Thymus (tissue), 11 donors: ENCODE results near the gene SLC38A1. TPM values are rescaled to one million over a fixed set of nuclear protein-coding genes. Genes with fewer than 3 reads are reported as not detected.
"Not testable (repeated sequence)": the region's sequence is repeated elsewhere in the genome, so short reads cannot be mapped to it uniquely, and the experiment has no call there.

ENCODE experiments used
- DNase-seq, 9 donors: peaks; one replicate each; pipeline ENCODE4 v3.0.0-alpha.2; 2013; ENCODE audit warnings: low spot score in 9 of 9, low read depth in 6 of 9, missing footprints in 1 of 9
- H3K27ac ChIP-seq, 2 donors: one replicate each; pipeline ENCODE4 v1.5.1; 2013; ENCODE audit warnings: control low read depth in 1 of 2, low read depth in 1 of 2, low read length in 1 of 2, mild to moderate bottlenecking in 1 of 2, moderate library complexity in 1 of 2
- H3K27me3 ChIP-seq, 2 donors: one replicate each; pipeline ENCODE4 v1.5.1; 2013; ENCODE audit warnings: low read length in 1 of 2; ENCODE audit not compliant: control insufficient read depth in 2 of 2, insufficient read depth in 1 of 2
- H3K36me3 ChIP-seq, 2 donors: one replicate each; pipeline ENCODE4 v1.5.1; 2013; ENCODE audit warnings: low read length in 1 of 2, mild to moderate bottlenecking in 1 of 2, moderate library complexity in 1 of 2; ENCODE audit not compliant: control insufficient read depth in 2 of 2, insufficient read depth in 2 of 2
- H3K4me1 ChIP-seq, 2 donors: one replicate each; pipeline ENCODE4 v1.5.1; 2013; ENCODE audit warnings: low read length in 2 of 2; ENCODE audit not compliant: control insufficient read depth in 2 of 2, insufficient read depth in 2 of 2
- H3K4me3 ChIP-seq, 2 donors: one replicate each; pipeline ENCODE4 v1.5.1; 2013; ENCODE audit warnings: low read length in 2 of 2, control low read depth in 1 of 2, mild to moderate bottlenecking in 1 of 2
- H3K9me3 ChIP-seq, 2 donors: one replicate each; pipeline ENCODE4 v1.5.1; 2013; ENCODE audit warnings: low read length in 1 of 2, mild to moderate bottlenecking in 1 of 2; ENCODE audit not compliant: control insufficient read depth in 2 of 2, insufficient read depth in 1 of 2
- WGBS: extraction: QIAGEN DNeasy Blood & Tissue Kit; methylation state at CpG from one replicate; pipeline ENCODE4 v1.1.7; 2013; 5-methylcytosine and 5-hydroxymethylcytosine counted together
- polyA plus RNA-seq: library from polyadenylated mRNA; stranded (reverse); fragments of 200-250 nt; gene quantifications from one replicate; pipeline ENCODE4 v1.2.3, GENCODE V29; 2013
- total RNA-seq: library from RNA; stranded (reverse); fragments of 120-200 nt; gene quantifications from one replicate; pipeline ENCODE4 v1.2.4, GENCODE V29; 2013
- donor health status: healthy.

Gene SLC38A1
- total and polyA plus RNA-seq, 2 donors: 54.4 to 81.6 TPM

DNA sequence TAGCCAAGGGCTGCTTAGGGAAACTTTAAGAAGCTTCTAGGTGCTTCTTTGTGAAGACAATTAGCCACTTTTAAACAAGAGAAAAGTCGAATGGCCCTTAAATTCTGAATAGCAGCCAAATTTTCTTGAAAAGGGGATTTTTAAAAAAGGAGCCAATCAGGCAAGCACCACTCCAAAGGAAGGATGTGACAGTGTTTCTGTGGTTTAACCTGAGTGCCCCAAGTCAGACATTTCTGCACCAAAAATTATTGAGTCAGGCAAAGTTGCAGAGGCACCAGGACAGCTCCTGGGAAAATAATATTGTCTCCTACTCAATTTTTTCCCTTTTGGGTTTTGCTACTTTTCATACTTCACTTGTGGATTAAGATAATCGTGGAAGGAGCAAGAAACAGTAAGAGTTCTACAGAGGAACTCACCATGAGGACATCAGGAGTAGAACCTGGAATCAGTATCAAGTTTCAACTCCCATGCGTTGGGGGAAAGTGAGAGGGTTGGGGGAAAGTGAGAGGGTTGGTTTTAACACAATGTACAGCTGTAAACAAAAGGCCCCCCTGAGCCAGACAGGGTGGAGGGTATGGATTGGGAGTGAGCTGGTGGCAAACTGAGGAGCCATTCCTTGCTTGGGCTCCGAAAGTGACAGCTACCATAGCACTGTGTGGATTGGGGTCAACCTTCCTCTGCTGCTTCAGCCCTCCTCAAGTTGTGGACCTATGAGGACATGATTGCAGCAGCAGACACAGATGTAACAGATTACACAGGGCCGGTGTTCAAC lies 90.8 kb downstream of the SLC38A1 start:
- no peak overlapping the region for H3K4me3 ChIP-seq
- no peaks in the 10 kb centered on the region for H3K27me3 ChIP-seq
- no peaks in the 10 kb centered on the region for H3K36me3 ChIP-seq
- 70% methylated on average over 5 of the region's 5 CpGs for whole genome bisulfite sequencing
- H3K27ac ChIP-seq: no peak overlapping the region
- DNase-seq: peak in 1 of 9 donors; percentile 33
- H3K9me3 ChIP-seq: no peaks in the 10 kb centered on the region
- peaks cover 6% of the 10 kb centered on the region in 2 donors for H3K4me1 ChIP-seq

- H3K4me1 ChIP-seq: peaks cover 6% of the 10 kb centered on the region in 2 donors
- H3K9me3 ChIP-seq: no peaks in the 10 kb centered on the region
- WGBS: 61% methylated on average over 3 of the region's 3 CpGs
- H3K4me3 ChIP-seq: no peak overlapping the region
- H3K27me3 ChIP-seq: no peaks in the 10 kb centered on the region
- no peaks in the 10 kb centered on the region for H3K36me3 ChIP-seq
- no peak overlapping the region for H3K27ac ChIP-seq
- no peak for DNase-seq
These were observed 91.8 kb downstream of the SLC38A1 start for GRCh38 chr12:46177025-46177424.

DNA sequence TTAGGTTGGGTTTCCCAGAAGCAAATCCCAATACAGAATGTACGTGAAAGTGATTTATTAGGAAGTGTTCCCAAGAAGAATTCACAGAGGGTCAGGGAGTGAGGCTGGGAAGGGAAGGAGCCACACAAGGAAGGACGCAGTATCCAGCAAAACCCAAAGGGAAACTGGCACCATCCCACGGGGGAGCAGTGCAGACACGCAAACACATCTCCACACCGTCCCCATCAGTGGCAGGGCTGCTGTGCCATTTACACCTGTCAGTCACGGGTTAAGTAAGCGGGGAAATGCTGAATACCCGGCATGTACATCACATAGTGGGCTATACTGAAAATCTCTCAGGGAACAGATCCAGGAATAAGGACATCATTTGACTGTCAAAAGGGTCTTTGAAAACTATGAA lies 93.9 kb downstream of the SLC38A1 start:
- H3K27me3 ChIP-seq: no peaks in the 10 kb centered on the region
- no peak for DNase-seq
- no peaks in the 10 kb centered on the region for H3K9me3 ChIP-seq
- H3K4me1 ChIP-seq: peaks cover 6% of the 10 kb centered on the region in 2 donors
- no peak overlapping the region for H3K4me3 ChIP-seq
- WGBS: 95% methylated on average over 8 of the region's 8 CpGs
- H3K27ac ChIP-seq: no peak overlapping the region
- no peaks in the 10 kb centered on the region for H3K36me3 ChIP-seq

DNA sequence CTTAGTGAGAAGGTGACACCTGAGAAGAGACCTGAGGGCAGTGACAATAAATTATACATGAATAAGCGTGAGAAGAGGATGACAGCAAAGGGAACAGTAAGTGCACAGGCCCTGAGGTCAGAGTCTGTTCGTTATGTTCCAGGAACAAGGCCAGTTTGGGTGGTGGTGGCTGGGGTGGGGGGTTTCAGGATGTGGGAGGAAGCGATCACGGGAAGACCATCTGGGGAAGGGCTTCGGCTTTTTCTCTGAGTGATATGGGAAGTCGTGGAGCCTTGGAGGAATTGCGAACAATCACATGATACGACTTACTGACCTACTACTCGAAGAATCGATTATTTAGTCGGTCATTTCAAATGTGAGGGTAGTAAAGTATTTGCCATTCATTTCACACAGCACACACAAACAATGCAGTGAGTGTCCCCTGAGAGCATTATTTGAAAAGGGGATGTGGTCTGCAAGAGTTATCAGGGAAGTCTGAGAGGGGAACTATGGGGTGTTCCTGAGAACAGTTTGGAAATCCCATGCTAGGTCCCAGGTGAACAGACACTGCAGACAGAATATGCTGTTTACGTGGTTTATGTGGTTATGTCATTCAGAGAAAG lies 94.7 kb downstream of the SLC38A1 start:
- Histone ChIP-seq H3K27ac (no peak overlapping the region), H3K4me1 (peaks cover 6% of the 10 kb centered on the region in 2 donors), H3K36me3 (no peaks in the 10 kb centered on the region), H3K4me3 (no peak overlapping the region), H3K27me3 (no peaks in the 10 kb centered on the region), H3K9me3 (no peaks in the 10 kb centered on the region)
- DNase-seq: no peak
- WGBS: 43% methylated on average over 12 of the region's 12 CpGs

DNA sequence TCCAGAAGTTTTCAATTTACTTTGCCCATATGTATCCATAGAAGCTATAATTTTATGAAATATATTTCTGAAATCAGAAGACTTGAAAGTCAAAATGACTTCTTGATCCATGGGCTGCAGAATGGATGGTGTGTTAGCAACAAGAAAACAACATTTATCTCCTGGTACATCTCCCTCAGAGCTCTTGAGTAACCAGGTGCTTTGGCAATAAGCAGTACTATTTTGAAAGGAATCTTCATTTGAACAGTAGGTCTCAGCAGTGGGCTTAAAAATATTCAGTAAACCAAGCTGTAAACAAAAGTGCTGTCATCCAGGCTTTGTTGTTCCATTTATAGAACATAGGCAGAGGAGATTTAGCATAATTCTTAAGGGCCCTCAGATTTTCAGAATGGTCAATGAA lies 100.4 kb downstream of the SLC38A1 start:
- H3K36me3 ChIP-seq: no peaks in the 10 kb centered on the region
- H3K9me3 ChIP-seq: no peaks in the 10 kb centered on the region
- no peak for DNase-seq
- no peaks in the 10 kb centered on the region for H3K4me1 ChIP-seq
- H3K27ac ChIP-seq: no peak overlapping the region
- H3K4me3 ChIP-seq: no peak overlapping the region
- H3K27me3 ChIP-seq: no peaks in the 10 kb centered on the region

DNA sequence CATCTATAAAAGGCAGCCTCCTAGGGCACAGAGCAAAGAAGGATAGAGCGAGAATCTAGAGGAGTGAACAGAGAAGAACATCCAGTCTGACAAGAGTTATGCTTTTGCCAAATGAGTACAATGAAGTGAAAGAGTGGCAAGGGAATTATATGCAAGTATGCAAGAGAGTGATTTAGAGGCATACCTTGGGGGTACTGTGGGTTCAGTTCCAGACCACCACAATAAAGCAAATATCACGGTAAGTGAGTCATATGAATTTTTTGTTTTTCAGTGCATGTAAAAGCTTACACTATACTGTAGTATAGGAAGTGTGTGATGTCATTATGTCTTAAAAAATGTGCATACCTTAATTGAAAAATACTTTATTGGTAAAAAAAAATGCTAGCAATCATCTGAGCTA lies 101.4 kb downstream of the SLC38A1 start:
- DNase-seq: no peak
- Histone ChIP-seq H3K27me3 (no peaks in the 10 kb centered on the region), H3K4me1 (no peaks in the 10 kb centered on the region), H3K36me3 (no peaks in the 10 kb centered on the region), H3K27ac (no peak overlapping the region), H3K4me3 (no peak overlapping the region), H3K9me3 (no peaks in the 10 kb centered on the region)
- WGBS: 95% methylated on average over 2 of the region's 2 CpGs

- H3K4me3 ChIP-seq: no peak overlapping the region
- WGBS: 98% methylated on average over 5 of the region's 5 CpGs
- H3K36me3 ChIP-seq: no peaks in the 10 kb centered on the region
- no peaks in the 10 kb centered on the region for H3K9me3 ChIP-seq
- H3K27me3 ChIP-seq: no peaks in the 10 kb centered on the region
- no peak overlapping the region for H3K27ac ChIP-seq
- no peak for DNase-seq
- peaks cover 0 to 5% of the 10 kb centered on the region in 2 donors for H3K4me1 ChIP-seq
These were observed 103.7 kb downstream of the SLC38A1 start for GRCh38 chr12:46165191-46165590.

- WGBS: 84% methylated on average over 3 of the region's 3 CpGs
These were observed 104.6 kb downstream of the SLC38A1 start for GRCh38 chr12:46164186-46164761.

DNA sequence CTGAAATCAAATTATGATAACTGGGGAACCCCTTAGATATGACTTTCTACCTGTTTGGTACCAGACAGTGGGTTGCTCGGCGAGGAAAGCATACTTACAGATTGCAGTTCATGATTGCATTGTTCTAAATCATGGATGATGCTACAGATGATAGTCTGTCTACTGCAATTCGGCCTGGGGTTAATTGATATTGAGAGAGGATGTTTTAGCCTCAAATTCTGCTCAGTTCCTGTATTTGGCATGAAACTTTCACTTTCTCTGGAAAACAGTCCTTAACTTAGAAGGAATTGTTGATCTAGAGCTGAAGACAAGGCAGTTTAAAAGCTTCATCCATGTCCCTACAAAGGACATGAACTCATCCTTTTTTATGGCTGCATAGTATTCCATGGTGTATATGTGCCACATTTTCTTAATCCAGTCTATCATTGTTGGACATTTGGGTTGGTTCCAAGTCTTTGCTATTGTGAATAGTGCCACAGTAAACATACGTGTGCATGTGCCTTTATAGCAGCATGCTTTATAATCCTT lies 106.2 kb downstream of the SLC38A1 start:
- H3K4me1 ChIP-seq, DNase-seq, H3K27me3 ChIP-seq, H3K9me3 ChIP-seq, H3K36me3 ChIP-seq, H3K27ac ChIP-seq, H3K4me3 ChIP-seq: not testable (repeated sequence)
- 96% methylated on average over 4 of the region's 4 CpGs for WGBS

More at GRCh38 chr12:46164186-46164761, 104.6 kb downstream of the SLC38A1 start:
- Histone ChIP-seq H3K36me3 (no peaks in the 10 kb centered on the region), H3K9me3 (no peaks in the 10 kb centered on the region), H3K27me3 (no peaks in the 10 kb centered on the region), H3K4me3 (no peak overlapping the region), H3K27ac (no peak overlapping the region), H3K4me1 (peaks cover 0 to 5% of the 10 kb centered on the region in 2 donors)
- no peak for DNase-seq
